CD14-positive monocyte (primary cell): ENCODE measurements around the gene CLIP4. TPM values are rescaled to one million over a fixed set of nuclear protein-coding genes. Genes with fewer than 3 reads are reported as not detected.

Source experiments
- DNase-seq, 3 donors: peaks; one replicate each; pipeline ENCODE4 v3.0.0-alpha.2; 2011 to 2022
- H2AFZ ChIP-seq: 2 replicates; pipeline ENCODE4 v1.6.0; 2012; ENCODE audit warnings: mild to moderate bottlenecking, low read depth, low read length, inconsistent platforms; ENCODE audit not compliant: insufficient read depth, poor library complexity, severe bottlenecking
- H3K27ac ChIP-seq, 2 donors: 1 replicate in 1 of 2; 2 replicates in 1 of 2; pipeline ENCODE4 v1.5.1; 2012 to 2013; ENCODE audit warnings: low read length in 2 of 2, control low read depth in 1 of 2, inconsistent platforms in 1 of 2, low read depth in 1 of 2, mild to moderate bottlenecking in 1 of 2
- H3K27me3 ChIP-seq, 2 donors: one replicate each; pipeline versions ENCODE4 v1.6.0 to v1.6.1; 2011 to 2013; ENCODE audit warnings: low read length in 2 of 2; ENCODE audit not compliant: control insufficient read depth in 2 of 2, insufficient read depth in 2 of 2
- H3K36me3 ChIP-seq, 2 donors: replicated peaks in 1 of 2; 1 replicate in 1 of 2; 2 replicates in 1 of 2; pipeline versions ENCODE4 v1.5.1 to v1.6.1; 2012 to 2013; ENCODE audit warnings: low read length in 2 of 2, control low read depth in 1 of 2, inconsistent platforms in 1 of 2, mild to moderate bottlenecking in 1 of 2; ENCODE audit not compliant: insufficient read depth in 2 of 2, control insufficient read depth in 1 of 2
- H3K4me1 ChIP-seq, 2 donors: 1 replicate in 1 of 2; 2 replicates in 1 of 2; pipeline versions ENCODE4 v1.5.1 to v1.6.1; 2012 to 2013; ENCODE audit warnings: low read length in 2 of 2, control low read depth in 1 of 2, inconsistent platforms in 1 of 2, mild to moderate bottlenecking in 1 of 2, moderate library complexity in 1 of 2; ENCODE audit not compliant: insufficient read depth in 2 of 2, control insufficient read depth in 1 of 2
- H3K4me2 ChIP-seq: replicated peaks from 2 replicates; pipeline ENCODE3; 2012; ENCODE audit warnings: low read length, moderate library complexity, mild to moderate bottlenecking; ENCODE audit not compliant: poor library complexity, severe bottlenecking; ENCODE audit errors: extremely low read depth
- H3K4me3 ChIP-seq, 3 experiments: fragments of 200-600 bp in 1 of 3; sonication (generic) in 1 of 3; replicated peaks in 1 of 3; 1 replicate in 2 of 3; 2 replicates in 1 of 3; pipeline ENCODE4 v1.5.1; 2011 to 2013; ENCODE audit warnings: low read length in 3 of 3, mild to moderate bottlenecking in 3 of 3, control low read depth in 2 of 3, low read depth in 2 of 3, inconsistent platforms in 1 of 3, moderate library complexity in 1 of 3
- H3K79me2 ChIP-seq: 2 replicates; pipeline ENCODE4 v1.6.0; 2012; ENCODE audit warnings: mild to moderate bottlenecking, control low read depth, inconsistent platforms, low read length, moderate library complexity; ENCODE audit not compliant: insufficient read depth
- H3K9ac ChIP-seq: 2 replicates; pipeline ENCODE4 v1.6.0; 2017; ENCODE audit warnings: low read length, mild to moderate bottlenecking; ENCODE audit not compliant: insufficient read depth, poor library complexity, severe bottlenecking
- H3K9me3 ChIP-seq, 2 donors: replicated peaks in 1 of 2; 1 replicate in 1 of 2; 2 replicates in 1 of 2; pipeline versions ENCODE4 v1.5.1 to v1.6.1; 2012 to 2013; ENCODE audit warnings: low read length in 2 of 2, control low read depth in 1 of 2; ENCODE audit not compliant: control insufficient read depth in 1 of 2, insufficient read depth in 1 of 2
- H4K20me1 ChIP-seq: 2 replicates; pipeline ENCODE4 v1.6.0; 2012; ENCODE audit warnings: mild to moderate bottlenecking, low read length, control low read depth, moderate library complexity; ENCODE audit not compliant: insufficient read depth
- H3K27ac Mint-ChIP-seq, 7 donors: one replicate each; pipeline ENCODE4 v1.8.0; 2020; ENCODE audit warnings: mild to moderate bottlenecking in 7 of 7, mixed read lengths in 7 of 7, moderate library complexity in 6 of 7, inconsistent platforms in 2 of 7
- H3K27me3 Mint-ChIP-seq, 3 donors: one replicate each; pipeline ENCODE4 v1.8.0; 2021 to 2022; ENCODE audit warnings: low read depth in 3 of 3, mild to moderate bottlenecking in 3 of 3, mixed read lengths in 3 of 3, moderate library complexity in 3 of 3, inconsistent platforms in 1 of 3
- H3K36me3 Mint-ChIP-seq, 2 donors: one replicate each; pipeline ENCODE4 v1.8.0; 2020; ENCODE audit warnings: mixed read lengths in 2 of 2, inconsistent platforms in 1 of 2, mild to moderate bottlenecking in 1 of 2
- H3K4me1 Mint-ChIP-seq: one replicate; pipeline ENCODE4 v1.8.0; 2020; ENCODE audit warnings: mild to moderate bottlenecking, mixed read lengths
- H3K4me3 Mint-ChIP-seq, 2 donors: one replicate each; pipeline ENCODE4 v1.8.0; 2020; ENCODE audit warnings: mild to moderate bottlenecking in 2 of 2, mixed read lengths in 2 of 2, moderate library complexity in 1 of 2
- H3K9me3 Mint-ChIP-seq, 7 donors: one replicate each; pipeline ENCODE4 v1.8.0; 2020 to 2022; ENCODE audit warnings: mixed read lengths in 7 of 7, mild to moderate bottlenecking in 6 of 7, moderate library complexity in 6 of 7, inconsistent platforms in 2 of 7
- WGBS: methylation state at CpG from one replicate; pipeline ENCODE4 v1.1.5; 2013; ENCODE audit warnings: missing lambda C conversion rate; ENCODE audit not compliant: insufficient coverage; 5-methylcytosine and 5-hydroxymethylcytosine counted together
- intact Hi-C, 2 donors: fragments of 100-400 bp; cut with micrococcal nuclease; formaldehyde crosslinking; loops; one replicate each; pipeline versions ENCODE4 v1.15.0 to v1.15.1; 2023
- polyA plus RNA-seq, 3 donors: library from polyadenylated mRNA; depleted of rRNA in 1 of 3; unstranded in 2 of 3; stranded (reverse) in 1 of 3; fragments of 300-500 nt in 2 of 3; fragments of >200 nt in 1 of 3; fragmentation: Illumina TruSeq in 2 of 3; gene quantifications; 1 replicate in 2 of 3; 2 replicates in 1 of 3; pipeline ENCODE4 v1.2.3, GENCODE V29; 2012 to 2021
- TF ChIP-seq, protein P1 (sequence below): fragments of 200-600 bp; IDR thresholded peaks from one replicate; pipeline ENCODE4 v1.8.0; 2022; ENCODE audit warnings: antibody characterized with exemption, mild to moderate bottlenecking

The CLIP4 gene
- polyA plus RNA-seq, 3 donors = 19.6 to 29.8 (median 21.7) TPM

DNA sequence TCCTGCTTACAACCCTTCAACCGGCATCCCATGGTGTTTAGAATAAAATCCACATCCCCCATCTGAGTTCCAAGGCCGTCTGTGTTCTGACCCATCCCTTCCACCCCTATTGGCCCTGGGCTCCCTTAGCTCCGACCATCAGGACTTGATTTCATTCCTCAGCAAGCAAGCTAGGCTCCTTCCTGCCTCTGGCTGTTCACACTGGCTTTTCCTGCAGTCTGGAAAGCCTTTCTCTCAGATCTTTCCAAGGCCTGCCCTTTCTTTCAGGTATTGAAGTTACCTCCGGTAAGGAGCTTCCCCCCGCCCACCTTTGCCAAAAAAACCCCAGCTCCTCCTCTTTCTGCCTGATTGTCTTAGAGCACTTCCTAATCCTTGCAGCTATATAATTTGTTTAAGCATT lies 86.8 kb downstream of the CLIP4 start:
- Histone ChIP-seq H3K27me3 (no peaks in the 10 kb centered on the region), H3K4me2 (no peak overlapping the region), H3K9me3 (no peaks in the 10 kb centered on the region), H3K4me1 (no peaks in the 10 kb centered on the region), H3K79me2 (no peaks in the 10 kb centered on the region), H3K27ac (no peak overlapping the region), H2AFZ (no peak overlapping the region), H3K4me3 (no peak overlapping the region), H3K36me3 (no peaks in the 10 kb centered on the region), H4K20me1 (no peaks in the 10 kb centered on the region), H3K9ac (no peak overlapping the region)
- Mint-ChIP-seq H3K36me3 (peaks cover 1 to 6% of the 10 kb centered on the region in 2 donors), H3K4me3 (no peak overlapping the region), H3K4me1 (peaks cover under 1% of the 10 kb centered on the region), H3K27ac (peak overlapping the region in 1 of 7 donors; percentile 53), H3K27me3 (peaks cover 0 to 1% (median 0%) of the 10 kb centered on the region in 3 donors), H3K9me3 (no peaks in the 10 kb centered on the region)
- DNase-seq = no peak
- WGBS = 87% methylated on average over 5 of the region's 5 CpGs
- TF ChIP-seq, protein P1, sequence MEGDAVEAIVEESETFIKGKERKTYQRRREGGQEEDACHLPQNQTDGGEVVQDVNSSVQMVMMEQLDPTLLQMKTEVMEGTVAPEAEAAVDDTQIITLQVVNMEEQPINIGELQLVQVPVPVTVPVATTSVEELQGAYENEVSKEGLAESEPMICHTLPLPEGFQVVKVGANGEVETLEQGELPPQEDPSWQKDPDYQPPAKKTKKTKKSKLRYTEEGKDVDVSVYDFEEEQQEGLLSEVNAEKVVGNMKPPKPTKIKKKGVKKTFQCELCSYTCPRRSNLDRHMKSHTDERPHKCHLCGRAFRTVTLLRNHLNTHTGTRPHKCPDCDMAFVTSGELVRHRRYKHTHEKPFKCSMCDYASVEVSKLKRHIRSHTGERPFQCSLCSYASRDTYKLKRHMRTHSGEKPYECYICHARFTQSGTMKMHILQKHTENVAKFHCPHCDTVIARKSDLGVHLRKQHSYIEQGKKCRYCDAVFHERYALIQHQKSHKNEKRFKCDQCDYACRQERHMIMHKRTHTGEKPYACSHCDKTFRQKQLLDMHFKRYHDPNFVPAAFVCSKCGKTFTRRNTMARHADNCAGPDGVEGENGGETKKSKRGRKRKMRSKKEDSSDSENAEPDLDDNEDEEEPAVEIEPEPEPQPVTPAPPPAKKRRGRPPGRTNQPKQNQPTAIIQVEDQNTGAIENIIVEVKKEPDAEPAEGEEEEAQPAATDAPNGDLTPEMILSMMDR = no peak
- intact Hi-C loops = no loop called here

DNA sequence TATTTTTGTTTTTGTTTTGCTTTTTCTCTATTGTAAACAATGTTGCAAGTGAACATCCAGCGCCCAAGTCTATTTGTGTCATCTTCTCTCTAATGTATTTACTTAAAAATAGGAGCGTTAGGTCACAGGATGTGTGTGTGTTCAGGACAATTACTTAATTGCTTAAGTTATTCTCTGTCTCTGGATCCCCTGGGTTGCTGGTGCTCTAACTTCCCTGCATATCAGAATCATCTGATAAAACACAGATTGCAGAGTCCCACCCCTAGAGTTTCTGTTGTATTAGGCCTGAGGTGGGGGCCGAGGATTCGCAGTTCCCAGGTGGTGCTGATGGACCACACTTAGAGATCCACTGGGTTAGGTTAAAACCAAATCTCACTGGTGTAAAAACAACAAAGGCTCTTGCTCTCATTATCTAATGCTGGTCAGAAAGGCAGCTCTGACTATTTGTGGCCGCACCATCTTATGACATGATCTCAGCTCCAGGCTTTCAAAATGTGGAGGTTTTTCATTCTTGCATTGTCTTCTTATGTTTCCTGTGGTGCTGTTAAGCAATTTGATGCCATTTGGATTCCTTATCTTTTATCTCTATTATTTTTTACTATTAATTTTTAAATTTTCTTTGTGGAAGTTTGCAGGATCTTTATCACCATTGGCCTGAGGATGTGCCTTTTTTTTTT lies 87.7 kb downstream of the CLIP4 start:
- H3K4me1 ChIP-seq = no peaks in the 10 kb centered on the region
- no peaks in the 10 kb centered on the region for H3K27me3 ChIP-seq
- H4K20me1 ChIP-seq = no peaks in the 10 kb centered on the region
- no peaks in the 10 kb centered on the region for H3K9me3 Mint-ChIP-seq
- no peak overlapping the region for H3K27ac Mint-ChIP-seq
- no peak overlapping the region for H3K27ac ChIP-seq
- H3K9ac ChIP-seq = no peak overlapping the region
- no peaks in the 10 kb centered on the region for H3K4me1 Mint-ChIP-seq
- DNase-seq = no peak
- no peak overlapping the region for H3K4me3 Mint-ChIP-seq
- intact Hi-C loops = no loop called here
- no peaks in the 10 kb centered on the region for H3K79me2 ChIP-seq
- H2AFZ ChIP-seq = no peak overlapping the region
- no peaks in the 10 kb centered on the region for H3K36me3 ChIP-seq
- peaks cover 0 to 1% (median 0%) of the 10 kb centered on the region in 3 donors for H3K27me3 Mint-ChIP-seq
- peaks cover 1 to 2% of the 10 kb centered on the region in 2 donors for H3K36me3 Mint-ChIP-seq
- no peaks in the 10 kb centered on the region for H3K9me3 ChIP-seq
- no peak overlapping the region for H3K4me3 ChIP-seq
- WGBS = no CpG with 5 or more reads among the region's 5 CpGs
- TF ChIP-seq, protein P1 = no peak
- no peak overlapping the region for H3K4me2 ChIP-seq
